HepG2 (cell line): ENCODE results near the gene CACNA2D3. TPM values are rescaled to one million over a fixed set of nuclear protein-coding genes. Genes with fewer than 3 reads are reported as not detected.

ENCODE experiments used
- EP300 ChIP-seq, 3 experiments: sonication (generic) in 1 of 3; formaldehyde crosslinking in 1 of 3; IDR thresholded peaks; 2 replicates each; pipeline versions ENCODE4 v1.5.1 to v1.6.1; 2011 to 2020; ENCODE audit warnings: low read depth in 2 of 3, low read length in 2 of 3, borderline replicate concordance in 1 of 3, improper control_type of control experiment in 1 of 3, mild to moderate bottlenecking in 1 of 3, missing genetic modification reagents in 1 of 3, moderate library complexity in 1 of 3
- IKZF4 ChIP-seq: sonication (generic); formaldehyde crosslinking; IDR thresholded peaks from 2 replicates; pipeline ENCODE4 v1.5.1; 2020; ENCODE audit warnings: borderline replicate concordance, mild to moderate bottlenecking, low read depth, missing genetic modification reagents; ENCODE audit errors: not compliant biosample characterization
- JUND ChIP-seq: sonication (generic); formaldehyde crosslinking; IDR thresholded peaks from 2 replicates; pipeline ENCODE4 v1.8.0; 2022; ENCODE audit warnings: mild to moderate bottlenecking, missing genetic modification reagents
- KDM5A ChIP-seq: fragments of 200-600 bp; sonication (generic); IDR thresholded peaks from 2 replicates; pipeline ENCODE4 v1.7.0; 2018; ENCODE audit warnings: antibody characterized with exemption, mild to moderate bottlenecking, low read length, borderline replicate concordance
- MED13 ChIP-seq: sonication (generic); formaldehyde crosslinking; IDR thresholded peaks from 2 replicates; pipeline ENCODE4 v1.5.0; 2020; ENCODE audit warnings: missing genetic modification reagents
- PRDM15 ChIP-seq: sonication (generic); formaldehyde crosslinking; IDR thresholded peaks from 2 replicates; pipeline ENCODE4 v1.4.0; 2020; ENCODE audit warnings: missing genetic modification reagents
- SIN3A ChIP-seq: IDR thresholded peaks from 2 replicates; pipeline ENCODE4 v1.6.1; 2011; ENCODE audit warnings: low read depth, mild to moderate bottlenecking, control low read depth, low read length, borderline replicate concordance
- SP140L ChIP-seq: sonication (generic); formaldehyde crosslinking; IDR thresholded peaks from 2 replicates; pipeline ENCODE4 v1.4.0; 2020; ENCODE audit warnings: missing genetic modification reagents, borderline replicate concordance
- SRY ChIP-seq: sonication (generic); formaldehyde crosslinking; IDR thresholded peaks from 2 replicates; pipeline ENCODE4 v1.8.0; 2022; ENCODE audit warnings: mild to moderate bottlenecking, missing genetic modification reagents
- THAP9 ChIP-seq: sonication (generic); formaldehyde crosslinking; IDR thresholded peaks from 2 replicates; pipeline ENCODE4; 2020; ENCODE audit warnings: missing genetic modification reagents, mild to moderate bottlenecking, borderline replicate concordance
- UBTF ChIP-seq: sonication (generic); formaldehyde crosslinking; IDR thresholded peaks from 2 replicates; pipeline ENCODE4 v1.4.0; 2020; ENCODE audit warnings: mild to moderate bottlenecking, missing genetic modification reagents
- ZNF225 ChIP-seq: sonication (generic); formaldehyde crosslinking; IDR thresholded peaks from 2 replicates; pipeline ENCODE4 v1.4.0; 2020; ENCODE audit warnings: mild to moderate bottlenecking, missing genetic modification reagents
- ZNF274 ChIP-seq: sonication (generic); formaldehyde crosslinking; IDR thresholded peaks from 2 replicates; pipeline ENCODE4 v1.5.1; 2020; ENCODE audit warnings: mild to moderate bottlenecking, missing genetic modification reagents
- ZNF550 ChIP-seq: sonication (generic); formaldehyde crosslinking; IDR thresholded peaks from 2 replicates; pipeline ENCODE4 v1.4.0; 2020; ENCODE audit warnings: mild to moderate bottlenecking, missing genetic modification reagents, borderline replicate concordance
- ZNF576 ChIP-seq: sonication (generic); formaldehyde crosslinking; IDR thresholded peaks from 2 replicates; pipeline ENCODE4 v1.4.0; 2020; ENCODE audit warnings: mild to moderate bottlenecking, missing genetic modification reagents
- ZNF577 ChIP-seq: sonication (generic); formaldehyde crosslinking; IDR thresholded peaks from 2 replicates; pipeline ENCODE4 v1.4.0; 2020; ENCODE audit warnings: mild to moderate bottlenecking, low read depth, missing genetic modification reagents, borderline replicate concordance
- polyA plus RNA-seq, 8 experiments: library from polyadenylated mRNA; depleted of rRNA in 3 of 8; stranded (reverse) in 7 of 8; unstranded in 1 of 8; fragments of >200 nt; fragmentation: Illumina TruSeq in 4 of 8; extraction: Trizol in 4 of 8; gene quantifications; 2 replicates each; pipeline versions ENCODE4 v1.2.1 to v1.2.3, GENCODE V29; 2011 to 2016; ENCODE audit warnings: low read depth in 4 of 8, missing spikeins in 1 of 8, mixed read lengths in 1 of 8; ENCODE audit not compliant: insufficient read depth in 1 of 8
- total RNA-seq, 5 experiments: library from RNA; depleted of rRNA; stranded (reverse); fragments of >200 nt; fragmentation: Illumina TruSeq; extraction: Trizol; gene quantifications; 2 replicates each; pipeline ENCODE4 v1.2.3, GENCODE V29; 2016; ENCODE audit warnings: low read depth in 1 of 5

The CACNA2D3 gene
- total and polyA plus RNA-seq, 2 of the 13 experiments (the other 11 are each of a cell fraction or from before 2014, with no cell fraction given): not detected

GRCh38 chr3:54698054-54698453, 575.7 kb downstream of the CACNA2D3 start (continued):
- TF ChIP-seq THAP9 (CRISPR knock-in tag) (no peak), IKZF4 (CRISPR knock-in tag) (no peak), ZNF576 (no peak), ZNF550 (CRISPR knock-in tag) (no peak), UBTF (CRISPR knock-in tag) (no peak), JUND (CRISPR knock-in tag) (no peak), SIN3A (no peak), ZNF274 (no peak), KDM5A (no peak), EP300 (IDR thresholded peaks at IDR 0.05; ENCODE audit: low read depth in 2 of 2, low read length in 2 of 2) (peak in 1 of 2 experiments; percentile 19; a peak in 1 of 4 replicates), EP300 (CRISPR knock-in tag; IDR thresholded peaks at IDR 0.05; ENCODE audit: borderline replicate concordance) (no peak), ZNF577 (CRISPR knock-in tag) (no peak), SP140L (CRISPR knock-in tag) (no peak), ZNF225 (CRISPR knock-in tag) (no peak), PRDM15 (no peak), MED13 (CRISPR knock-in tag) (no peak), SRY (CRISPR knock-in tag) (no peak)
